ENCODE results near the gene PPFIBP1. TPM values are rescaled to one million over a fixed set of nuclear protein-coding genes. Genes with fewer than 3 reads are reported as not detected.

Gene PPFIBP1
- total RNA-seq, 1 donor from 2014 or later = 81.5 TPM

DNA sequence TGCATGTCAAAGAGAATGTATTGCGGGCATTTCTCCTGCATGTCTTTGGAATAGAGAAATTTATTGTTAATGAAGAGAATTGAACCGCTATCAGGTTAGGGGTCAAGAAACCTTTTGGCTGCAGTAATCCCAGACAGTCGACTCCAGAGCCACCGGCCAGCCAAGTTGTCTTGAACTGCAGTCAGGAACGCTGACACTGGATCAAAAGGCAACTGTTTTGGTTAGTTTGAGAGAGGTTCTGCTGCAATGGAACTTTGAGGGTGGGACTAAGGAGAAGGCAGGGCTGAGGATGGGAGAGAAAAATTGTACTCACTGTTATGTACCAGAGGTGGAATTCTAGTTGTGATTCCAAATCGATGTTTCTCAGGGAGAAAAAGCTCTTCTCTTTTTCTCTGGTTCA lies 28.2 kb downstream of the PPFIBP1 start:
- H3K4me3 ChIP-seq (ENCODE audit: low read depth, low read length) = no peak overlapping the region
- TF ChIP-seq, protein P1, sequence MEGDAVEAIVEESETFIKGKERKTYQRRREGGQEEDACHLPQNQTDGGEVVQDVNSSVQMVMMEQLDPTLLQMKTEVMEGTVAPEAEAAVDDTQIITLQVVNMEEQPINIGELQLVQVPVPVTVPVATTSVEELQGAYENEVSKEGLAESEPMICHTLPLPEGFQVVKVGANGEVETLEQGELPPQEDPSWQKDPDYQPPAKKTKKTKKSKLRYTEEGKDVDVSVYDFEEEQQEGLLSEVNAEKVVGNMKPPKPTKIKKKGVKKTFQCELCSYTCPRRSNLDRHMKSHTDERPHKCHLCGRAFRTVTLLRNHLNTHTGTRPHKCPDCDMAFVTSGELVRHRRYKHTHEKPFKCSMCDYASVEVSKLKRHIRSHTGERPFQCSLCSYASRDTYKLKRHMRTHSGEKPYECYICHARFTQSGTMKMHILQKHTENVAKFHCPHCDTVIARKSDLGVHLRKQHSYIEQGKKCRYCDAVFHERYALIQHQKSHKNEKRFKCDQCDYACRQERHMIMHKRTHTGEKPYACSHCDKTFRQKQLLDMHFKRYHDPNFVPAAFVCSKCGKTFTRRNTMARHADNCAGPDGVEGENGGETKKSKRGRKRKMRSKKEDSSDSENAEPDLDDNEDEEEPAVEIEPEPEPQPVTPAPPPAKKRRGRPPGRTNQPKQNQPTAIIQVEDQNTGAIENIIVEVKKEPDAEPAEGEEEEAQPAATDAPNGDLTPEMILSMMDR (conservative IDR thresholded peaks at IDR 0.05; ENCODE audit: low read depth, low read length) = no peak
- no peak for DNase-seq (ENCODE audit: low read depth)

DNA sequence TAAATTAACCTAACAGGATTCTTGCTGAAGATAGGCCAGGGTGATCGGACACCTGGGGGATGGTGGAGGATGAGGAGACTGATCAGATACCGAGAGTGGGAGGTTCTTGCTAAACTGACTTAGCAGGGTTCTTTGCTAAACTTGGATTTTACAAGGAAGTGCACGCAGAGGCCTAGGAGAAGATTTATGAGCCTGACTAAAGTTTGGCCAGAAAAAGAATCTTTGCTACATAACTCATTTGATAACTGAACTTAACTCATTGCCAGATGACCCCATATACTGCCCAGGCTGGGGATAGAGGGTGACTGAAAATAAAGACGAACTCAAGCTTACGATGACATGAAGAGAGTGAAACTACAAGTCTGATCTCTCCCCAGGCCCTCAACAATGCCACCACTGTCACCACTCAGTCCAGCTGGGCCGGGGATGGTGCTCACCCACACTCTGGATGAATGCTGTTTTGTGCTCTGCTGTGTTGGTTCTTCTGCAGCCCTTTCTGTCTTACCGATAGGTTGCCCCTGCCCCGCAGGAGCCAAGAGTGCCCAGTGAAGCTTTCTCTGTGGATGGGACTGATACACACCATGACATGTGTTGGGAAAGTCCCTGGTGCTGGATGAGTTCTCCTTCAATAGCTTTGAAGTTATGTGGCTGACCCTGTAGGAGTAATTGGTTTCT lies 29.0 kb downstream of the PPFIBP1 start:
- DNase-seq (ENCODE audit: low read depth) = no peak
- H3K4me3 ChIP-seq (ENCODE audit: low read depth, low read length) = no peak overlapping the region
- TF ChIP-seq, protein P1 (conservative IDR thresholded peaks at IDR 0.05; ENCODE audit: low read depth, low read length) = no peak

DNA sequence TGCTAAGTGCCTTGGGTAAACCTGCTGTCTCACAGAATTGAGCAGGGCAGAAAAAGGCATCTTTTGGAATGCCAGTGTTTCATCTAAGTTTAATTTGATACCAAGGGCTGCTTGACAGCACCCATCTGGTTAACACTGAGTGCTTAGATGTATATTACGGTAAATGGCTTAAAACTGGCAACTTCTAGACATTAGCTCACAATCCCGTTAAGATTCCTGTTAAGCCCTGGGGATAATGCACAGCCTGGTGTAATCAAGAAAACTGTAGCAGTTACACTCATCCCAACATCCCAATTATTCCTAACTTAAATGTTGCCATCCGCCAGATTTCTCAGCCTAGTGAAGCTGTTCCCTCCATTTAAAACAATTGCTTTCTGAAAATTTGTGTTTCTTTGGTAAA lies 29.9 kb downstream of the PPFIBP1 start:
- DNase-seq (ENCODE audit: low read depth) = no peak
- no peak overlapping the region for H3K4me3 ChIP-seq (ENCODE audit: low read depth, low read length)
- TF ChIP-seq, protein P1 (conservative IDR thresholded peaks at IDR 0.05; ENCODE audit: low read depth, low read length) = no peak

DNA sequence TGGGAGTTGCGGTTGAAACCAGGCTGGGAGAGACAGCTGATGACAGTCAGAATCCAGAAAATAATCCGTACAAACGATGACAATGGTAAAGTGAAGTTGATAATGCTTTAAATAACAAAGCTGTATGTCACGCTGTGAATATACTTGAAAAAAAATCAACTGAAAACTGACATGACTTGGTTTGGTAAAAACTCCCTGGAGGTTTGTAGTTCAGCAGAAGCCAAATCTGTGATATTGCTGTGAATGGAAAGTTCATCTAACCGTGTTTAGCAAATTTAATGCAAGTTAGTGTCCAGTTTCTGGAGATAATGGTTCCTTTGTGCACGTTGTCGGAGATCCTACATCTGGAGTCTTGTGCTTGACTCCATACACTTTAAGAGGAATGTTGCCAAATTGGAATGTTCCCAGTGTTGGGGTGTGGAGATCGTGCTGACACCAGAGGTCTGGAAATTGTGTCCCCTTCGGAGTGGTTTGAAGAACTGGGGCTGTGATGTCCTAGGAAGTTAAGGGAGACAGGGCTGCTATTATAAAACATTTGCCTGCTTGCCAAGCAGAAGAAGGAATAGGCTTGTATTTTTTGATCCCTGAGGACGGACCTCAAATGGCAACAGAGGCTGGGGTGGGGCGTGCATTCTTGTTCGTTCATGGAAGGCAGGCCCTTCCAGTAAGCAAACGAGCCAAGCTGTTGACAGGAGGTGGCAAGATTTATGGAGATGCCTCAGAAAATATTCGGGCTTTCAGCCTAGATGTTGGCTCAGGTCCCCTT lies 30.6 kb downstream of the PPFIBP1 start:
- H3K4me3 ChIP-seq (ENCODE audit: low read depth, low read length) = no peak overlapping the region

DNA sequence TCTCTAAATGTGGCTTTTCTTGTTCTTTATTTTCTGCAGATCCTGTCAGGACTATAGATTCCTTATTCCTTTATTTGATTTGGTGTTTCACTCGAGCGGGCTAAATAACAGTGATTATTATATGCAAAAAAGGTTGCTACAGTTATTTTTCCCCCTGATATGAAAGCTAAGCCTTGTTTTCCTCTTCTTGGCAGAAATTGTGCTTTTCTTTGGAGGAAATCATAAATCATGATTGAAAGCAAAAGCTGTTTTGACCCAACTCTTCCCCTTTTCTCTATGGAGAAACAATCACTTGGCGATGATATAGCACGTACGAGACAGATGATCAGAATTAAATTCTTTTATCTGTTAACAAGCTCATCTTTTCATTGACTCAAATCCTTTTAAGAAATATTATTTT lies 31.4 kb downstream of the PPFIBP1 start:
- TF ChIP-seq, protein P1 (conservative IDR thresholded peaks at IDR 0.05; ENCODE audit: low read depth, low read length) = no peak
- no peak overlapping the region for H3K4me3 ChIP-seq (ENCODE audit: low read depth, low read length)
- no peak for DNase-seq (ENCODE audit: low read depth)

More for the DNA sequence above, 30.6 kb downstream of the PPFIBP1 start:
- DNase-seq (ENCODE audit: low read depth) = no peak
- TF ChIP-seq, protein P1 (conservative IDR thresholded peaks at IDR 0.05; ENCODE audit: low read depth, low read length) = no peak

DNA sequence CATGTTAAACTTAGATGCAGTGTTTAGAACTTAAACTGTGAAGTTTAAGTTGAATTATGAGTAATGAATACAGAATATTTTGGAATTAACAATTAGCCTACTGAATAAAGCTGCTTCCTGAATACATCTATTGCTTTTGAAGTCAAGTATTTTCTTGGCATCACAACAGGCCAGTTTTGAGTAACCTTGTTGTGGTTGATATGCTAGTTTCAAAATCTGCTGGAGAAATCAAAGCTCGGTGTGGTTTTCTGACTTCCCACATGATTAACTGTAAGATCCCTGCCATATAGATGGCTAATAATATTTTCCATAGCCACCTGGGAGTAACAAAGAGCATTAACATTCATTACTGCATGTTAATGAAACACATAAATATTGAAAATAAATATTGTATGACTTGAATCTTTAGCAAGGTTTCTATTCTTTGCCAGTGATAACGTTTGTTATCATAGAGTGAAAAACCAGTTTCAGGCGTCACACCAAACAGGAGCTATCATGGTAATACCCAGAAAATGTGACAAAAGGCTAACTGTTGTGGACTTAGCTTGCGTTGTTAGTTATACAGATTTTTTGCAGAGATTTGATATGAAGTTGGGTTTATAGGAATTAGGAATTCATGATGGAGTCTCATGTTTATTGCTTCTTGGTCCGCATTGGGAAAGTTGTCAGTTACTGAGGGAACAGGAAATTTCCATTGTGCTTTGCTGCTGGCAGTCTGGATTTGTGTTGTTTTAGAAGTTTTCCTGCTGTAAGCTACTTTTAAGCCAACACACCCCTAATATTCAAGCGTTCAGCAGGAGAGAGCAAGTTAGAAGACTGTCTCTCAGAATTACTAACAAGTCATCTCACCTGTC lies 32.1 kb downstream of the PPFIBP1 start:
- H3K4me3 ChIP-seq (ENCODE audit: low read depth, low read length) = no peak overlapping the region
- TF ChIP-seq, protein P1 (conservative IDR thresholded peaks at IDR 0.05; ENCODE audit: low read depth, low read length) = no peak
- no peak for DNase-seq (ENCODE audit: low read depth)
